SK-N-MC (cell line): ENCODE measurements around the gene SH2D1B.

Experiments used
- DNase-seq: peaks from one replicate; pipeline ENCODE4 v3.0.0-alpha.2; 2011; ENCODE audit warnings: low read depth, low spot score
- H3K27ac ChIP-seq: fragments of 200-600 bp; sonication (generic); 2 replicates; pipeline ENCODE4 v1.5.1; 2016; ENCODE audit warnings: mixed run types
- H3K36me3 ChIP-seq: fragments of 200-600 bp; sonication (generic); 2 replicates; pipeline ENCODE4 v1.6.1; 2017; ENCODE audit warnings: antibody characterized with exemption, low read length, mixed read lengths; ENCODE audit not compliant: insufficient read depth
- H3K4me3 ChIP-seq: fragments of 200-600 bp; sonication (generic); 2 replicates; pipeline ENCODE4 v1.5.1; 2016
- H3K9ac ChIP-seq: fragments of 200-600 bp; sonication (generic); 2 replicates; pipeline ENCODE4 v1.8.0; 2017; ENCODE audit warnings: mixed run types, mixed read lengths; ENCODE audit not compliant: insufficient read length
- H3K9me3 ChIP-seq: fragments of 200-600 bp; sonication (generic); 2 replicates; pipeline ENCODE4 v1.6.1; 2017; ENCODE audit warnings: low read depth, mild to moderate bottlenecking, antibody characterized with exemption, low read length, moderate library complexity, mixed read lengths
- EZH2 ChIP-seq: fragments of 200-600 bp; sonication (generic); IDR thresholded peaks from one replicate; pipeline ENCODE4 v1.6.1; 2017; ENCODE audit warnings: antibody characterized with exemption
- FOXP2 ChIP-seq: optimal IDR thresholded peaks from 2 replicates; pipeline ENCODE3; 2011; ENCODE audit warnings: mild to moderate bottlenecking, moderate library complexity; ENCODE audit not compliant: insufficient read depth; ENCODE audit errors: extremely low read length, control extremely low read depth
- POLR2AphosphoS5 ChIP-seq: IDR thresholded peaks from 2 replicates; pipeline ENCODE4 v1.6.1; 2012; ENCODE audit warnings: mild to moderate bottlenecking, low read depth, low read length, borderline replicate concordance

Gene SH2D1B

DNA sequence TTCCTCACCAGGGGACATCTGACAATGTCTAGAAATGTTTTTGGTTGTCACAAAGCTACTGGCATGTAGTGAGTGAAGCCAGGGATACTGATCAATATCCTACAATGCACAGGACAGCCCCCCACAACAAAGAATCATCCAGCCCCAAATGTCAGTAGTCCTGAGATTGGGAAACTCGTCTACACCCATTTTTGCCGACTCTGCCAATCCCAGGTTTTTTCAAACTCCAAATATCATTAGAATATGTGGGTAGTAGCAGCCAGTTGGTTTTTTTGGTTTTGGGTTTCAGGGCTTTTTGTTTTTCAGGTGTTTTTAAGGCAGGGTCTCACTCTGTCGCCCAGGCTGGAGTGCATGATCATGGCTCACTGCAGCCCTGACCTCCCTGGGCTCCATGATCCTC is 41.2 kb downstream of the SH2D1B start:
- Histone ChIP-seq H3K4me3 (no peak overlapping the region), H3K9me3 (no peaks in the 10 kb centered on the region), H3K27ac (no peak overlapping the region), H3K36me3 (peaks cover 8% of the 10 kb centered on the region; the same call in 1 of the 2 replicates), H3K9ac (no peak overlapping the region)
- TF ChIP-seq EZH2 (no peak), FOXP2 (no peak), POLR2AphosphoS5 (no peak)
- no peak for DNase-seq

- H3K4me3 ChIP-seq, result no peak overlapping the region
- TF ChIP-seq POLR2AphosphoS5, result no peak
- H3K27ac ChIP-seq, result no peak overlapping the region
- H3K9ac ChIP-seq, result no peak overlapping the region
- peaks cover 8% of the 10 kb centered on the region; the same call in 1 of the 2 replicates for H3K36me3 ChIP-seq
- no peaks in the 10 kb centered on the region for H3K9me3 ChIP-seq
- DNase-seq, result no peak
Measured at GRCh38 chr1:162370161-162370560, 41.8 kb downstream of the SH2D1B start.

DNA sequence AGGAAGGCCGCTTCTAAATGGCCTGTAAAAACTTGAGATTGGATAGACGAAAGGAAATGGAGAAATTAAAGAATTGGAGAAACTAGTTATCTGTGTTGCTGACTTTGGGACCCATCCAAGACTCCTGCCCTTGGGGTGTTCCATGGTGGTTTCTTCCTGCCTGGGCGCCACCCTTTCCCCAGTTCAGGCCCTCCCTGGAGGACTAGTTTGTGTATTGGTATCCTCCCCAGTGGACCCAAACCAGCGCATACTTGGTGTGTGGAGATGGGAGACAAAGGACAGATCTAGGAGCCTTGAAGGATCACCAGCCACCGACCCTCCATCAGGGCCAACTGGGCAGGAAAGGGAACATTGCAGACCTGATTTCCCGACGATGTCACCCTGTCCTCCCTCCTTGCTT is 42.4 kb downstream of the SH2D1B start:
- H3K9me3 ChIP-seq, result no peaks in the 10 kb centered on the region
- no peak overlapping the region for H3K4me3 ChIP-seq
- TF ChIP-seq FOXP2, result no peak
- no peak for TF ChIP-seq EZH2
- TF ChIP-seq POLR2AphosphoS5, result no peak
- H3K27ac ChIP-seq, result no peak overlapping the region
- no peak for DNase-seq
- no peak overlapping the region for H3K9ac ChIP-seq
- H3K36me3 ChIP-seq, result peaks cover 8% of the 10 kb centered on the region; the same call in 1 of the 2 replicates

DNA sequence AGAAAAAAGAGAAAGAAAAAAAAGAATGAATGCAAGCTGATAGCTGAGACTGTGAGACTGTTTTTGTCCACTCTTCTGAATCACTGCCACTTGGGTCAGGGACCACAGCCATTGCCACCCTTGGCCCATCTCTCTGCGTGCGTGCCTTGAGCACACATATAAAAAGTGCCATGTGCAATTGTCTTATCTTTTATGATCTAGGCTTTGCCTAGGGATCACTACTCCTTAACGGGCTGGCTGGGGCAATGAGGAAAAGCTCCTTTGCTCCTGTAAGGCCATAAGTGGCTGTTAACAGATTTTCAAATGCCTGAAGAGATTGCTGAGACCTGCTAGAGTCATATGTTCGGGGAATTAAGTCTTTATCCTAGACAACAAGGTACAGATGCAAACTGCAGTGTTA is 43.5 kb downstream of the SH2D1B start:
- no peak overlapping the region for H3K9ac ChIP-seq
- no peak for DNase-seq
- no peaks in the 10 kb centered on the region for H3K9me3 ChIP-seq
- H3K4me3 ChIP-seq, result no peak overlapping the region
- TF ChIP-seq FOXP2 (no peak), EZH2 (no peak), POLR2AphosphoS5 (no peak)
- H3K36me3 ChIP-seq, result peaks cover 8% of the 10 kb centered on the region; the same call in 1 of the 2 replicates
- no peak overlapping the region for H3K27ac ChIP-seq

- Histone ChIP-seq H3K4me3 (no peak overlapping the region), H3K9me3 (no peaks in the 10 kb centered on the region), H3K36me3 (peaks cover 8% of the 10 kb centered on the region; the same call in 1 of the 2 replicates), H3K27ac (no peak overlapping the region), H3K9ac (no peak overlapping the region)
- TF ChIP-seq FOXP2 (no peak), POLR2AphosphoS5 (no peak), EZH2 (no peak)
- DNase-seq, result no peak
Measured at GRCh38 chr1:162367772-162368171, 44.2 kb downstream of the SH2D1B start.

DNA sequence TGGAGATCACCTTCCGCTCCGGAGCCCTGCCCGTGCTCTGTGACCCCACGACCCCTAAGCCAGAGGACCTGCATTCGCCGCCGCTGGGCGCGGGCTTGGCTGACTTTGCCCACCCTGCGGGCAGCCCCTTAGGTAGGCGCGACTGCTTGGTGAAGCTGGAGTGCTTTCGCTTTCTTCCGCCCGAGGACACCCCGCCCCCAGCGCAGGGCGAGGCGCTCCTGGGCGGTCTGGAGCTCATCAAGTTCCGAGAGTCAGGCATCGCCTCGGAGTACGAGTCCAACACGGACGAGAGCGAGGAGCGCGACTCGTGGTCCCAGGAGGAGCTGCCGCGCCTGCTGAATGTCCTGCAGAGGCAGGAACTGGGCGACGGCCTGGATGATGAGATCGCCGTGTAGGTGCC is 44.9 kb downstream of the SH2D1B start:
- no peak for TF ChIP-seq EZH2
- TF ChIP-seq FOXP2, result no peak
- no peak for TF ChIP-seq POLR2AphosphoS5
- Histone ChIP-seq H3K27ac (no peak overlapping the region), H3K4me3 (no peak overlapping the region), H3K9ac (no peak overlapping the region), H3K9me3 (no peaks in the 10 kb centered on the region), H3K36me3 (peaks cover 8% of the 10 kb centered on the region; the same call in 1 of the 2 replicates)
- no peak for DNase-seq

DNA sequence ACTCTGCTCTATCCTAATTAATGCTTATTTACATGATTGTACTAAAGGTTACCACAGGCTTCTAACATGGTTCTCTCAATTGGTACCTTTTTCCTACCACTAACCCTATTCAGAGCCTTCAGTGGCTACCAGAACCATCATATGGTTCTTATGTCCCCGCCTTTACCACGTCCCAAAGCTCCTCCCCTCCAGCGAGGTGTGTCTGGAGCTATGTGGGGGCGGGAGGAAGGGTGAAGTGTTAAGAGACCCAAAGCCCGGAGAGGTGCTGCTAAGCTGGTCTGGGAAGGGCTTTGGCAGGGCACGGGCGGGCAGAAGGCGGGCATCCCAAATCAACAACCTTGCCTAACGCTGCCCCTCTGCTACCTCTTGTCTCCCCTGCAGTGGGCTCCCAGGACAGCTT is 45.3 kb downstream of the SH2D1B start:
- no peak for DNase-seq
- no peaks in the 10 kb centered on the region for H3K9me3 ChIP-seq
- H3K36me3 ChIP-seq, result peaks cover 8% of the 10 kb centered on the region; the same call in 1 of the 2 replicates
- no peak overlapping the region for H3K27ac ChIP-seq
- no peak overlapping the region for H3K9ac ChIP-seq
- no peak for TF ChIP-seq POLR2AphosphoS5
- no peak for TF ChIP-seq FOXP2
- TF ChIP-seq EZH2, result no peak
- no peak overlapping the region for H3K4me3 ChIP-seq

GRCh38 chr1:162366149-162366548 is 45.8 kb downstream of the SH2D1B start:
- no peak overlapping the region for H3K9ac ChIP-seq
- no peak overlapping the region for H3K27ac ChIP-seq
- TF ChIP-seq POLR2AphosphoS5, result no peak
- TF ChIP-seq FOXP2, result no peak
- TF ChIP-seq EZH2, result no peak
- no peak for DNase-seq
- H3K36me3 ChIP-seq, result peaks cover 12% of the 10 kb centered on the region; the same call in 1 of the 2 replicates
- H3K9me3 ChIP-seq, result no peaks in the 10 kb centered on the region
- H3K4me3 ChIP-seq, result no peak overlapping the region

- no peak for DNase-seq
- no peak overlapping the region for H3K27ac ChIP-seq
- no peaks in the 10 kb centered on the region for H3K9me3 ChIP-seq
- H3K36me3 ChIP-seq, result peaks cover 14% of the 10 kb centered on the region; the same call in 1 of the 2 replicates
- H3K9ac ChIP-seq, result no peak overlapping the region
- TF ChIP-seq FOXP2 (no peak), EZH2 (no peak), POLR2AphosphoS5 (no peak)
- H3K4me3 ChIP-seq, result no peak overlapping the region
Measured at GRCh38 chr1:162365284-162366020, 46.5 kb downstream of the SH2D1B start.
